K562 (cell line): ENCODE results near the gene PTPN12. TPM values are rescaled to one million over a fixed set of nuclear protein-coding genes. Genes with fewer than 3 reads are reported as not detected.

Experiments
- ATAC-seq: fragments of 200-7000 bp; cut with Tn5 transposase; 3 replicates; pipeline ENCODE4 v1.9.1; 2020; ENCODE audit warnings: moderate library complexity
- BruUV-seq: library from RNA; stranded (reverse); fragments of 400-500 nt; replicated peaks from 2 replicates; lab custom pipeline; 2021; lab: Mats Ljungman, UMichigan
- CTCF ChIA-PET: fragments of 300-600 bp; formaldehyde crosslinking; extraction: SDS; loops from one replicate; lab custom pipeline; 2021; ENCODE audit warnings: low intra/inter-chr PET ratio; lab: Yijun Ruan, JAX
- POLR2A ChIA-PET: fragments of 300-600, 350-650 bp; sonication (Branson Sonifier 250); formaldehyde crosslinking; extraction: SDS; loops from one replicate; lab custom pipeline; 2021; ENCODE audit warnings: antibody characterized with exemption, inconsistent platforms; lab: Yijun Ruan, JAX
- DNase-seq, 4 experiments: peaks; one replicate each; pipeline versions ENCODE4 v3.0.0 to v3.0.0-alpha.2; 2011 to 2018; ENCODE audit warnings: low spot score in 3 of 4, mixed read lengths in 3 of 4; ENCODE audit errors: extremely low read depth in 1 of 4
- FAIRE-seq: peaks from 2 replicates; lab custom pipeline; 2011; peaks lifted over from hg19 to GRCh38; lab: Jason Lieb, UNC
- H2AFZ ChIP-seq: 2 replicates; pipeline ENCODE4 v1.6.0; 2011; ENCODE audit warnings: low read depth, low read length, control low read depth, inconsistent platforms
- H3K27ac ChIP-seq: fragments of 200-600 bp; 3 replicates; pipeline ENCODE4 v1.8.0; 2011; ENCODE audit warnings: low read depth, mild to moderate bottlenecking, control low read depth, inconsistent platforms, low read length, moderate library complexity, mixed read lengths; ENCODE audit errors: extremely low read depth
- H3K27me3 ChIP-seq, 2 experiments: fragments of 300-600 bp in 1 of 2; 2 replicates in 1 of 2; 3 replicates in 1 of 2; pipeline versions ENCODE4 v1.6.0 to v1.8.0; 2011; ENCODE audit warnings: inconsistent platforms in 2 of 2, low read length in 2 of 2, mild to moderate bottlenecking in 1 of 2, mixed read lengths in 1 of 2, moderate library complexity in 1 of 2; ENCODE audit not compliant: control insufficient read depth in 2 of 2, insufficient read depth in 2 of 2
- H3K36me3 ChIP-seq: fragments of 300-600 bp; 3 replicates; pipeline ENCODE4 v1.8.0; 2011; ENCODE audit warnings: mild to moderate bottlenecking, low read length, inconsistent platforms; ENCODE audit not compliant: control insufficient read depth, insufficient read depth
- H3K4me1 ChIP-seq, 2 experiments: fragments of 200-600 bp in 1 of 2; replicated peaks in 1 of 2; 2 replicates in 1 of 2; 3 replicates in 1 of 2; pipeline versions ENCODE4 v1.5.1 to v1.8.0; 2011; ENCODE audit warnings: inconsistent platforms in 2 of 2, low read length in 2 of 2, mild to moderate bottlenecking in 1 of 2, mixed read lengths in 1 of 2, moderate library complexity in 1 of 2; ENCODE audit not compliant: control insufficient read depth in 2 of 2, insufficient read depth in 2 of 2
- H3K4me2 ChIP-seq: 2 replicates; pipeline ENCODE4 v1.6.1; 2011; ENCODE audit warnings: low read length, control low read depth, inconsistent platforms, mixed read lengths; ENCODE audit not compliant: insufficient read depth
- H3K4me3 ChIP-seq: fragments of 200-600 bp; sonication (generic), shearing (Covaris generic); 2 replicates; pipeline ENCODE4 v1.5.1; 2016; ENCODE audit warnings: control low read depth, inconsistent platforms
- H3K79me2 ChIP-seq: fragments of 200-600 bp; 3 replicates; pipeline ENCODE4 v1.8.0; 2011; ENCODE audit warnings: low read length, inconsistent platforms; ENCODE audit not compliant: control insufficient read depth, insufficient read depth
- H3K9ac ChIP-seq, 2 experiments: 2 replicates each; pipeline versions ENCODE4 v1.6.0 to v1.6.1; 2011; ENCODE audit warnings: low read depth in 2 of 2, low read length in 2 of 2, control low read depth in 1 of 2, inconsistent platforms in 1 of 2, mild to moderate bottlenecking in 1 of 2, mixed read lengths in 1 of 2; ENCODE audit not compliant: insufficient read depth in 1 of 2
- H3K9me1 ChIP-seq: one replicate; pipeline ENCODE4 v1.6.0; 2011; ENCODE audit warnings: inconsistent platforms, mild to moderate bottlenecking, low read length, moderate library complexity; ENCODE audit not compliant: control insufficient read depth, insufficient read depth
- H3K9me3 ChIP-seq: replicated peaks from 2 replicates; pipeline ENCODE4 v1.5.1; 2011; ENCODE audit warnings: low read depth, low read length, inconsistent platforms; ENCODE audit not compliant: control insufficient read depth, insufficient read depth
- H4K20me1 ChIP-seq: replicated peaks from 2 replicates; pipeline ENCODE4 v1.6.1; 2011; ENCODE audit warnings: low read length, inconsistent platforms, mixed read lengths; ENCODE audit not compliant: control insufficient read depth, insufficient read depth
- BRF1 ChIP-seq: IDR thresholded peaks from 3 replicates; pipeline ENCODE4 v1.6.1; 2011; ENCODE audit warnings: borderline replicate concordance, mild to moderate bottlenecking; ENCODE audit not compliant: insufficient read length; ENCODE audit errors: extremely low read depth
- C11orf30 ChIP-seq: fragments of 450-650 bp; IDR thresholded peaks from 2 replicates; pipeline ENCODE4 v1.6.1; 2016; ENCODE audit warnings: low read depth, mild to moderate bottlenecking
- DDX20 ChIP-seq: fragments of 450-650 bp; IDR thresholded peaks from 2 replicates; pipeline ENCODE4 v1.6.1; 2016; ENCODE audit warnings: missing genetic modification characterization, low read depth, mild to moderate bottlenecking, missing compliant biosample characterization, moderate library complexity
- EZH2 ChIP-seq: IDR thresholded peaks from 2 replicates; pipeline ENCODE4 v1.6.1; 2012; ENCODE audit warnings: low read depth, mild to moderate bottlenecking, inconsistent platforms, low read length, borderline replicate concordance
- MAFG ChIP-seq: fragments of 450-650 bp; conservative IDR thresholded peaks from 2 replicates; pipeline ENCODE4 v1.6.1; 2016; ENCODE audit warnings: missing genetic modification characterization, missing compliant biosample characterization
- MAFK ChIP-seq: IDR thresholded peaks from 2 replicates; pipeline ENCODE4 v1.6.1; 2011; ENCODE audit warnings: low read length, improper control_type of control experiment
- MGA ChIP-seq: fragments of 450-650 bp; IDR thresholded peaks from 2 replicates; pipeline ENCODE4 v1.6.1; 2016; ENCODE audit warnings: mild to moderate bottlenecking, moderate library complexity
- MTF1 ChIP-seq: fragments of 250-450 bp; sonication (Bioruptor Pico); IDR thresholded peaks from 2 replicates; pipeline ENCODE4 v1.9.0; 2021; ENCODE audit warnings: moderate library complexity, mild to moderate bottlenecking, inconsistent platforms, borderline replicate concordance
- NFE2 ChIP-seq: IDR thresholded peaks from 2 replicates; pipeline ENCODE4 v1.6.1; 2014; ENCODE audit warnings: antibody characterized with exemption, low read depth
- NONO ChIP-seq, 2 experiments: fragments of 200-400 bp in 1 of 2; fragments of 450-650 bp in 1 of 2; formaldehyde crosslinking in 1 of 2; IDR thresholded peaks; 2 replicates each; pipeline ENCODE4 v1.6.1; 2017; ENCODE audit warnings: low read depth in 2 of 2, mild to moderate bottlenecking in 2 of 2, moderate library complexity in 2 of 2, low read length in 1 of 2
- POLR2A ChIP-seq: fragments of 450-650 bp; conservative IDR thresholded peaks from 2 replicates; pipeline ENCODE4 v1.6.1; 2016
- U2AF1 ChIP-seq: fragments of 200-400 bp; formaldehyde crosslinking; optimal IDR thresholded peaks from 2 replicates; pipeline ENCODE3; 2017; ENCODE audit warnings: mild to moderate bottlenecking, low read depth, low read length, moderate library complexity
- ZNF316 ChIP-seq: fragments of 450-650 bp; IDR thresholded peaks from 2 replicates; pipeline ENCODE4 v1.6.1; 2016
- WGBS: fragments of 100-300 bp; shearing (Covaris generic); methylation state at CpG from one replicate; pipeline ENCODE4 v1.1.6; 2016; ENCODE audit warnings: low coverage, mixed read lengths; ENCODE audit not compliant: insufficient coverage; ENCODE audit errors: missing lambda C conversion rate; 5-methylcytosine and 5-hydroxymethylcytosine counted together
- in situ Hi-C: fragments of 300-500 bp; cut with MboI; formaldehyde crosslinking; loops from 4 replicates; pipeline ENCODE4 v1.15.0; 2018; ENCODE audit warnings: inconsistent platforms, mixed read lengths
- intact Hi-C: fragments of 100-400 bp; cut with micrococcal nuclease; formaldehyde crosslinking; loops from 2 replicates; pipeline ENCODE4 v1.14.2; 2022
- polyA plus RNA-seq, 8 experiments: library from polyadenylated mRNA; depleted of rRNA in 4 of 8; stranded (reverse) in 5 of 8; unstranded in 3 of 8; fragments of >200 nt; fragmentation: Nextera tagmentation in 2 of 8; fragmentation: Illumina TruSeq in 1 of 8; extraction: Ambion mirVana in 2 of 8; extraction: Trizol in 1 of 8; gene quantifications; 2 replicates each; pipeline versions ENCODE4 v1.2.1 to v1.2.3, GENCODE V29; 2011 to 2014; ENCODE audit warnings: inconsistent platforms in 1 of 8, missing spikeins in 1 of 8
- total RNA-seq, 7 experiments: library from RNA; depleted of rRNA in 6 of 7; stranded (reverse); fragments of >200 nt in 6 of 7; fragmentation: Illumina TruSeq in 2 of 7; extraction: Trizol in 2 of 7; gene quantifications; 2 replicates each; pipeline versions ENCODE4 v1.2.1 to v1.2.3, GENCODE V29; 2011 to 2021; ENCODE audit warnings: low replicate concordance in 1 of 7

PTPN12 gene
- total and polyA plus RNA-seq, 9 of the 15 experiments (the other 6 are each of a cell fraction or from before 2014, with no cell fraction given) = 15.3 to 79.8 (median 26.6) TPM

GRCh38 chr7:77600952-77601351 lies 63.9 kb downstream of the PTPN12 start:
- 80% methylated on average over 2 of the region's 2 CpGs for WGBS
- BruUV-seq = no TSS peak
- FAIRE-seq = no peak
- peak; percentile 37; the same call in 1 of the 2 replicates for TF ChIP-seq NFE2
- TF ChIP-seq MAFG = peak; percentile 49; the same call in 1 of the 2 replicates
- no peak for TF ChIP-seq MTF1 (CRISPR knock-in tag)
- no peak for TF ChIP-seq POLR2A
- peak; percentile 63 for TF ChIP-seq ZNF316
- TF ChIP-seq MGA = no peak
- TF ChIP-seq U2AF1 = no peak
- no peak for TF ChIP-seq DDX20
- no peak for TF ChIP-seq EZH2
- TF ChIP-seq MAFK = peak; percentile 12; the same call in 1 of the 2 replicates
- TF ChIP-seq NONO (IDR thresholded peaks at IDR 0.05; ENCODE audit: low read depth in 2 of 2, low read length in 1 of 2) = no peak
- TF ChIP-seq C11orf30 = peak; percentile 20; the same call in 1 of the 2 replicates
- no peak for TF ChIP-seq BRF1

More at GRCh38 chr7:77600952-77601351, 63.9 kb downstream of the PTPN12 start:
- Histone ChIP-seq H4K20me1 (no peaks in the 10 kb centered on the region), H3K27ac (no peak overlapping the region), H3K4me2 (no peak overlapping the region), H3K27me3 (no peaks in the 10 kb centered on the region), H3K4me3 (no peak overlapping the region), H3K79me2 (no peaks in the 10 kb centered on the region), H3K9me1 (no peaks in the 10 kb centered on the region), H3K9me3 (no peaks in the 10 kb centered on the region), H3K9ac (no peak overlapping the region), H3K4me1 (no peaks in the 10 kb centered on the region), H3K36me3 (peaks cover 47% of the 10 kb centered on the region), H2AFZ (no peak overlapping the region)
- in situ Hi-C loops = no loop called here
- CTCF ChIA-PET = no interaction called here
- no peak for ATAC-seq
- DNase-seq = no peak
- POLR2A ChIA-PET = interaction anchor here (0.9 to 1.8 kb wide), 3 partner anchors 13 to 44 kb away, joined by 3 to 4 read pairs (median 4); no protein-coding TSS in a partner anchor
- intact Hi-C loops = no loop called here
